HCT116 (cell line): ENCODE results near the gene VSIG2.

Experiments used
- EZH2 ChIP-seq: fragments of 200-600 bp; sonication (generic); IDR thresholded peaks from 2 replicates; pipeline ENCODE4 v1.6.1; 2017; ENCODE audit warnings: antibody characterized with exemption, mixed run types
- EZH2phosphoT487 ChIP-seq: fragments of 200-600 bp; IDR thresholded peaks from 2 replicates; pipeline ENCODE4 v1.6.1; 2018; ENCODE audit warnings: antibody characterized with exemption, borderline replicate concordance
- POLR2A ChIP-seq: IDR thresholded peaks from 2 replicates; pipeline ENCODE4 v1.7.0; 2011; ENCODE audit warnings: borderline replicate concordance; ENCODE audit not compliant: insufficient read depth, insufficient read length; ENCODE audit errors: extremely low read depth
- POLR2AphosphoS5 ChIP-seq: IDR thresholded peaks from 2 replicates; pipeline ENCODE4 v1.6.1; 2011; ENCODE audit warnings: mild to moderate bottlenecking, low read depth, low read length, moderate library complexity
- SP1 ChIP-seq: IDR thresholded peaks from 2 replicates; pipeline ENCODE4 v1.6.1; 2012; ENCODE audit warnings: low read depth
- TF ChIP-seq, protein P1 (sequence below), 3 experiments: fragments of 200-600 bp in 1 of 3; sonication (generic) in 1 of 3; IDR thresholded peaks in 2 of 3; conservative IDR thresholded peaks in 1 of 3; 2 replicates each; pipeline ENCODE4 v1.5.1; 2012 to 2017; ENCODE audit warnings: low read depth in 2 of 3, low read length in 2 of 3, antibody characterized with exemption in 1 of 3, borderline replicate concordance in 1 of 3, control low read depth in 1 of 3, mild to moderate bottlenecking in 1 of 3, mixed read lengths in 1 of 3, mixed run types in 1 of 3, moderate library complexity in 1 of 3; ENCODE audit not compliant: insufficient read depth in 1 of 3
- TF ChIP-seq, protein P2 (sequence below): IDR thresholded peaks from 2 replicates; pipeline ENCODE4 v1.6.1; 2012; ENCODE audit warnings: low read depth

DNA sequence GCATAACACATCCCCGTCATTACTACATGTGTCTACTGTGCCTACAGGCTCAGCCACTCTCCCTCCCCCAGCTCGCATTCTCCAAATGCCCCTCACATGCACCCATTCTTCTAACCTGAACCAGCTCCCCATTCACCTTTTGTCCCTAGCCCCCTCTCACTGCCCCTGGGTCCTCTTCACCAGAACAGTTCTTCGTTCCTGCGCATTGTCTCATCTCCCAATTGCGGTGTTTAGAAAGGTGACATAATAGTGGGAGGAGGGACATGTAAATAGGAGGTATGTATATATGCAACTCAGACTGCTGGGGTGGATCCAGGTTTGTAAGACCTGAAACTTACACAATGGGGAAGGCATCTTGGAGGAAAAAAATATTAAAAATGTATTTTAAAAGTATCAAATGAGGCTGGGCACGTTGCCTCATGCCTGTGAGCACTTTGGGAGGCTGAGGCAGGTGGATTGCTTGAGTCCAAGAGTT is 4.7 kb upstream of the VSIG2 start:
- TF ChIP-seq POLR2A (no peak), SP1 (no peak), EZH2phosphoT487 (no peak), POLR2AphosphoS5 (no peak), EZH2 (no peak)
- TF ChIP-seq, protein P1, sequence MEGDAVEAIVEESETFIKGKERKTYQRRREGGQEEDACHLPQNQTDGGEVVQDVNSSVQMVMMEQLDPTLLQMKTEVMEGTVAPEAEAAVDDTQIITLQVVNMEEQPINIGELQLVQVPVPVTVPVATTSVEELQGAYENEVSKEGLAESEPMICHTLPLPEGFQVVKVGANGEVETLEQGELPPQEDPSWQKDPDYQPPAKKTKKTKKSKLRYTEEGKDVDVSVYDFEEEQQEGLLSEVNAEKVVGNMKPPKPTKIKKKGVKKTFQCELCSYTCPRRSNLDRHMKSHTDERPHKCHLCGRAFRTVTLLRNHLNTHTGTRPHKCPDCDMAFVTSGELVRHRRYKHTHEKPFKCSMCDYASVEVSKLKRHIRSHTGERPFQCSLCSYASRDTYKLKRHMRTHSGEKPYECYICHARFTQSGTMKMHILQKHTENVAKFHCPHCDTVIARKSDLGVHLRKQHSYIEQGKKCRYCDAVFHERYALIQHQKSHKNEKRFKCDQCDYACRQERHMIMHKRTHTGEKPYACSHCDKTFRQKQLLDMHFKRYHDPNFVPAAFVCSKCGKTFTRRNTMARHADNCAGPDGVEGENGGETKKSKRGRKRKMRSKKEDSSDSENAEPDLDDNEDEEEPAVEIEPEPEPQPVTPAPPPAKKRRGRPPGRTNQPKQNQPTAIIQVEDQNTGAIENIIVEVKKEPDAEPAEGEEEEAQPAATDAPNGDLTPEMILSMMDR (IDR thresholded peaks at IDR 0.05 in 2 of 3, conservative IDR thresholded peaks at IDR 0.05 in 1 of 3; ENCODE audit: borderline replicate concordance in 1 of 3, insufficient read depth in 1 of 3, low read depth in 2 of 3, low read length in 2 of 3) = no peak
- TF ChIP-seq, protein P2, sequence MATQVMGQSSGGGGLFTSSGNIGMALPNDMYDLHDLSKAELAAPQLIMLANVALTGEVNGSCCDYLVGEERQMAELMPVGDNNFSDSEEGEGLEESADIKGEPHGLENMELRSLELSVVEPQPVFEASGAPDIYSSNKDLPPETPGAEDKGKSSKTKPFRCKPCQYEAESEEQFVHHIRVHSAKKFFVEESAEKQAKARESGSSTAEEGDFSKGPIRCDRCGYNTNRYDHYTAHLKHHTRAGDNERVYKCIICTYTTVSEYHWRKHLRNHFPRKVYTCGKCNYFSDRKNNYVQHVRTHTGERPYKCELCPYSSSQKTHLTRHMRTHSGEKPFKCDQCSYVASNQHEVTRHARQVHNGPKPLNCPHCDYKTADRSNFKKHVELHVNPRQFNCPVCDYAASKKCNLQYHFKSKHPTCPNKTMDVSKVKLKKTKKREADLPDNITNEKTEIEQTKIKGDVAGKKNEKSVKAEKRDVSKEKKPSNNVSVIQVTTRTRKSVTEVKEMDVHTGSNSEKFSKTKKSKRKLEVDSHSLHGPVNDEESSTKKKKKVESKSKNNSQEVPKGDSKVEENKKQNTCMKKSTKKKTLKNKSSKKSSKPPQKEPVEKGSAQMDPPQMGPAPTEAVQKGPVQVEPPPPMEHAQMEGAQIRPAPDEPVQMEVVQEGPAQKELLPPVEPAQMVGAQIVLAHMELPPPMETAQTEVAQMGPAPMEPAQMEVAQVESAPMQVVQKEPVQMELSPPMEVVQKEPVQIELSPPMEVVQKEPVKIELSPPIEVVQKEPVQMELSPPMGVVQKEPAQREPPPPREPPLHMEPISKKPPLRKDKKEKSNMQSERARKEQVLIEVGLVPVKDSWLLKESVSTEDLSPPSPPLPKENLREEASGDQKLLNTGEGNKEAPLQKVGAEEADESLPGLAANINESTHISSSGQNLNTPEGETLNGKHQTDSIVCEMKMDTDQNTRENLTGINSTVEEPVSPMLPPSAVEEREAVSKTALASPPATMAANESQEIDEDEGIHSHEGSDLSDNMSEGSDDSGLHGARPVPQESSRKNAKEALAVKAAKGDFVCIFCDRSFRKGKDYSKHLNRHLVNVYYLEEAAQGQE = no peak
